Effector memory CD8-positive, alpha-beta T cell (primary cell): ENCODE results near the gene PAM16.
A peak's percentile ranks its signal among the peaks of the same experiment; 100 is the strongest.
"Not testable (repeated sequence)": the region's sequence is repeated elsewhere in the genome, so short reads cannot be mapped to it uniquely, and the experiment has no call there.

ENCODE experiments used
- ATAC-seq: fragments of 150-1000 bp; cut with Tn5 transposase; replicated peaks from 2 replicates; pipeline ENCODE4 v1.10.0; 2021; ENCODE audit warnings: mild to moderate bottlenecking, moderate library complexity
- DNase-seq, 3 experiments: peaks; one replicate each; pipeline ENCODE4 v3.0.0; 2021
- H3K27ac Mint-ChIP-seq, 2 donors: one replicate each; pipeline ENCODE4 v1.8.0; 2022; ENCODE audit warnings: mild to moderate bottlenecking in 2 of 2, mixed read lengths in 2 of 2, moderate library complexity in 2 of 2
- H3K27me3 Mint-ChIP-seq, 2 donors: one replicate each; pipeline ENCODE4 v1.8.0; 2022; ENCODE audit warnings: mixed read lengths in 2 of 2
- H3K36me3 Mint-ChIP-seq: one replicate; pipeline ENCODE4 v1.8.0; 2022; ENCODE audit warnings: mild to moderate bottlenecking, moderate library complexity, mixed read lengths; ENCODE audit not compliant: insufficient read depth
- H3K4me1 Mint-ChIP-seq, 2 donors: one replicate each; pipeline ENCODE4 v1.8.0; 2022; ENCODE audit warnings: low read depth in 2 of 2, mixed read lengths in 2 of 2
- H3K4me3 Mint-ChIP-seq, 2 donors: one replicate each; pipeline ENCODE4 v1.8.0; 2022; ENCODE audit warnings: mild to moderate bottlenecking in 2 of 2, mixed read lengths in 2 of 2, moderate library complexity in 2 of 2
- H3K9me3 Mint-ChIP-seq, 2 donors: one replicate each; pipeline ENCODE4 v1.8.0; 2022; ENCODE audit warnings: mixed read lengths in 2 of 2

The PAM16 gene

DNA sequence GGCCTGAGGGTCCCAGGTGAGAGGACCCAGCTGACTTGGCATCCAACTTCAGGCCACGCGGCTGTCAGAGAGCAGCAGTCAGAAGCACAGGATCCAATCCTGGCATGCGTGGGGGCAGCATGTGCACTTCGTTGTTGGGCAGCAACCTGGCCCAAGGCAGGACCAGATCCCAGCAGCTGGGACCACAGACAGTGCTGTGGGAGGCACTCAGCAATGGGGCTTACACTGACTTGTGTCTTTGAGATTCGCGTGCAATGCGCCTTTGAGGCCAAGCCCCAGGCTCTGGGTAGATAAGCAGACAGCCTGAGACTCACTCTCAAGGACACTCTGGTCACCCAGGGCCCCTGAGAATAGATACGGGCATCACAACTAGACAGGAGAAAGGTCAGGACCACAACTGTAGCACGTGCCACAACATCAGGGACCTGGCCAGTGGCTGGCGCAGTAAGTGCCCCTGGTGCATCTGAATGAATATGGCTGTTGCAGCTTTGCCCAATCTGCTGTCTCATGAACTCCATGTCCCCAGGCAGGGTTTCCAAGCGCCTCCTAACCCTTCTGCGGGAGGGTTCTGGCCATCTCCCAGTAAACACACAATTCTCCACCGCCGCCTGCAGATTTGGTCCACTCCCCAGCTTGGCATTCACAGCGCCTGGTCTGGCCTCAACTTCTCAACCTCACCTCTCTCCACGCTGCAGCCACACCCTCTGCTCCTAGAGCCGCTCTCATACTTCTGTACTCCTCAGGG is 3.2 kb downstream of the PAM16 start:
- H3K9me3 Mint-ChIP-seq: no peaks in the 10 kb centered on the region
- H3K36me3 Mint-ChIP-seq: peaks cover 29% of the 10 kb centered on the region
- H3K4me3 Mint-ChIP-seq: no peak overlapping the region
- no peaks in the 10 kb centered on the region for H3K27me3 Mint-ChIP-seq
- DNase-seq: no peak
- ATAC-seq: no peak
- H3K27ac Mint-ChIP-seq: peak overlapping the region in 1 of 2 donors; percentile 81
- peaks cover 15 to 18% of the 10 kb centered on the region in 2 donors for H3K4me1 Mint-ChIP-seq

DNA sequence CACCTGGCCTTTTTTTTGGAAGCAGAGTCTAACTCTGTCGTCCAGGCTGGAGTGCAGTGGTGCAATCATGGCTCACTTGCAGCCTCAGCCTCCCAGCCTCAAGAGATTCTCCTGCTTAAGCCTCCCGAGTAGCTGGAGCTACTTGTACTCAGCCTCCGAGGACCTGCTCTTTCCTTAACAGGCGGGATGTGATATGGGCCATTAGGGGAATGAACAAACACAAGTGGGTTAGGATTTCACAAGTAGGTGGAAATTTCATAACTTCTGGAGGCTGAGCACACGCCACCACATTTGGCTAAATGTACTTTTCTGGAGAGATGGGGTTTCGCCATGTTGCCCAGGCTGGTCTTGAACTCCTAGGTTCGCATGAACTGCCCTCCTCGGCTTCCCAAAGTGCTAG is 4.1 kb downstream of the PAM16 start:
- H3K36me3 Mint-ChIP-seq: peaks cover 25% of the 10 kb centered on the region
- DNase-seq: no peak
- peak overlapping the region; percentile 41 to 67 for H3K27ac Mint-ChIP-seq
- H3K4me1 Mint-ChIP-seq: peaks cover 15 to 18% of the 10 kb centered on the region in 2 donors
- H3K27me3 Mint-ChIP-seq: no peaks in the 10 kb centered on the region
- H3K9me3 Mint-ChIP-seq: no peaks in the 10 kb centered on the region
- H3K4me3 Mint-ChIP-seq: no peak overlapping the region
- ATAC-seq: no peak

DNA sequence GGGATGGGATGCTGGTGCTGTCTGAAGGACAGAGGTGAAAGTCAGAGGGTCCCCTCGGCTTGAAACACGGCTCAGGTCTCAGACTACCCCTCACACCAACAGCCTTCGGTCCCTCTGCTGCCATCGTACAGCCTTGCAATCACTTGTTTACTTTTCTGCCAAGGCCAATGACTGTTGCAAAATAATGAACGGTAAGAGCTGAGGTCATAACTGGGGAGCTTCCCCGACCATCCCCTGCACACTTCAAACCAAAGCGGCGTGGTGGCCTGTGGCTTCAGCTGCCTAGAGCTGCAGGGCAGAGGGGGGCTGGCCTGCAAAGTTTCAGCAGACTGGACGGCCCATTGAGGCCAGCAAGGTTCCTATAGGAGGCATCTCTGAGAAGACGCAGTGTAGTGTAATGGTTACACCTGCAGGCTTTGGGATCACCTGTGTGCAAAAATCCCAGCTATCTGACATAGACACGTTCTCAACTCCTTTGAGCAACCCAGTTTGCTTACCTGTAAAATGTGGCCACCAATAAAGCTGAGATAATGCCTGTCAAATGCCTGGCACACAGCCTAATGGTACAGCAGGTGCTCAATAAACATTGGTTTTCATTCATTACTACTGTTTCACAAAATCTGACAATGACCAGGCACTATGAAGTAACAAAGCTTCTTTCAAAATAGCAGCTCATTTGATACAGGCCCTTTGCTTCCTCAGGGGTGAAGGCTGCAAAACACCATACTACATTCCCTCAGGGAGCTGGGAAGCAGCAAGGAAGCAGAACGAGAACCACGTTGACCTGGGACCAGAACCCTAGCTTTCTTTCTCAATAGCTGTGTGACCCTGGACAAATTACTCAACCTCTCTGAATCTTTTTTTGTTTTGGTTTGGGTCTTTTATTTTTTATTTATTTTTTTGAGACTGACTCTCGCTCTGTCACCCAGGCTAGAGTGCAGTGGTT is 5.0 kb downstream of the PAM16 start:
- ATAC-seq (no peak), DNase-seq (no peak)
- no peaks in the 10 kb centered on the region for H3K27me3 Mint-ChIP-seq
- H3K4me1 Mint-ChIP-seq: peaks cover 14 to 18% of the 10 kb centered on the region in 2 donors
- peak overlapping the region; percentile 41 to 67 for H3K27ac Mint-ChIP-seq
- peaks cover 20% of the 10 kb centered on the region for H3K36me3 Mint-ChIP-seq
- H3K4me3 Mint-ChIP-seq: no peak overlapping the region
- H3K9me3 Mint-ChIP-seq: no peaks in the 10 kb centered on the region

DNA sequence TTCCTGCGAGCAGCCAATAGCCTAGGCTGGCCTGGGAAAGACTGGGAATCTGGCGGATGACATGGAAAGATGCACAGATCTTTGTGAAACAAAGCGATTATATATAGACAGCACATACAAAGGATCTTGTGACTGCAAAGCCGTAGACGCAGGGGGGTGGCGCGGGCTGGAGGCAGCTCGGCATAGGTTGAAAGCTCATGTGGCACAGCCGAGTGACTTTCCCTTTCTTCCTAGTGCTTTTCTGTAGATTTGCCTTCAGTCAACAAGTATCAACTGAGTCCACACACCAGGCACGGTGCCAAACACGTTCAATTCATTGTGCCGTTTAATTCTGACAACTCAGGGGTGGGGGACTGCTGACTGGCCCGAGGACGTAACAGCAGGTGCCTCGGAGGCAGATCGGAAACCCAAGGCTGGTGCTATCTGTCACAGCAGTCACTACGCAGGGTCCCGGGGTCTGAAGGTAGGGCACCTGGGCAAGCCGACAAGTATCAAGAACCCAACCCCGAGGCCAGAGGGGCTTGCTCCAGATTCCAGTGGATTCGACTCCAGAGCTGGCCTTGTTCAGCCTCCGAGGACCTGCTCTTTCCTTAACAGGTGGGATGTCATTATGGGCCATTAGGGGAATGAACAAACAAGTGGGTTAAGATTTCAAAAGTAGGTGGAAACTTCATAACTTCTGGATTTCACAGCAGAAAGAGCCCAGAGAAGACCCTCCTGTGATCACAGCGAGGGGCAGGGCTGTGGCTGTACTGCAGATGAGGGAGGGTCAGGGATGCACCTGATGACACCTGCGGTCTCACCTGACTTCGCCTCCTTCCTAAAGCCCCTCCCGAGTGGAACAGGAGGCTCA is 5.9 kb downstream of the PAM16 start:
- Mint-ChIP-seq H3K27me3 (no peaks in the 10 kb centered on the region), H3K4me1 (peaks cover 7 to 13% of the 10 kb centered on the region in 2 donors), H3K36me3 (peaks cover 11% of the 10 kb centered on the region), H3K9me3 (no peaks in the 10 kb centered on the region), H3K27ac (peak overlapping the region; percentile 8 to 68), H3K4me3 (no peak overlapping the region)
- ATAC-seq (no peak), DNase-seq (no peak)

DNA sequence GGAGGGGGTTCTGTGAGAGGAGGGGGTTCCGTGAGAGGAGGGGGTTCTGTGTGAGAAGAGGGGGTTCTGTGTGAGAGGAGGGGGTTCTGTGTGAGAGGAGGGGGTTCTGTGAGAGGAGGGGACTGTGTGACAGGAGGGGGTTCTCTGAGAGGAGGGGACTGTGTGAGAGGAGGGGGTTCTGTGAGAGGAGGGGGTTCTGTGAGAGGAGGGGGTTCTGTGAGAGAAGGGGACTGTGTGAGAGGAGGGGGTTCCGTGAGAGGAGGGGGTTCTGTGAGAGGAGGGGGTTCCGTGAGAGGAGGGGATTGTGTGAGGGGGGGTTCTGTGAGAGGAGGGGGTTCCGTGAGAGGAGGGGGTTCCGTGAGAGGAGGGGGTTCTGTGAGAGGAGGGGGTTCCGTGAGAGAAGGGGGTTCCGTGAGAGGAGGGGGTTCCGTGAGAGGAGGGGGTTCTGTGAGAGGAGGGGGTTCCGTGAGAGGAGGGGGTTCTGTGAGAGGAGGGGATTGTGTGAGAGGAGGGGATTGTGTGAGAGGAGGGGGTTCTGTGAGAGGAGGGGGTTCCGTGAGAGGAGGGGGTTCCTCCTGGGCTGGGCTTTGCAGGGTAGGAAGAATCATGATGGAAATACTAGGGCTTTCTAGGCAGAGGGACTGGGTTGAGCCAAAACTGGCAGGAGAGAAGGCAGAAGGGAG is 6.7 kb downstream of the PAM16 start:
- not testable (repeated sequence) for H3K9me3 Mint-ChIP-seq, ATAC-seq, DNase-seq, H3K4me3 Mint-ChIP-seq, H3K27me3 Mint-ChIP-seq
- H3K36me3 Mint-ChIP-seq: peaks cover 11% of the 10 kb centered on the region
- peak overlapping the region; percentile 79 to 87 for H3K27ac Mint-ChIP-seq
- peaks cover 7 to 13% of the 10 kb centered on the region in 2 donors for H3K4me1 Mint-ChIP-seq

DNA sequence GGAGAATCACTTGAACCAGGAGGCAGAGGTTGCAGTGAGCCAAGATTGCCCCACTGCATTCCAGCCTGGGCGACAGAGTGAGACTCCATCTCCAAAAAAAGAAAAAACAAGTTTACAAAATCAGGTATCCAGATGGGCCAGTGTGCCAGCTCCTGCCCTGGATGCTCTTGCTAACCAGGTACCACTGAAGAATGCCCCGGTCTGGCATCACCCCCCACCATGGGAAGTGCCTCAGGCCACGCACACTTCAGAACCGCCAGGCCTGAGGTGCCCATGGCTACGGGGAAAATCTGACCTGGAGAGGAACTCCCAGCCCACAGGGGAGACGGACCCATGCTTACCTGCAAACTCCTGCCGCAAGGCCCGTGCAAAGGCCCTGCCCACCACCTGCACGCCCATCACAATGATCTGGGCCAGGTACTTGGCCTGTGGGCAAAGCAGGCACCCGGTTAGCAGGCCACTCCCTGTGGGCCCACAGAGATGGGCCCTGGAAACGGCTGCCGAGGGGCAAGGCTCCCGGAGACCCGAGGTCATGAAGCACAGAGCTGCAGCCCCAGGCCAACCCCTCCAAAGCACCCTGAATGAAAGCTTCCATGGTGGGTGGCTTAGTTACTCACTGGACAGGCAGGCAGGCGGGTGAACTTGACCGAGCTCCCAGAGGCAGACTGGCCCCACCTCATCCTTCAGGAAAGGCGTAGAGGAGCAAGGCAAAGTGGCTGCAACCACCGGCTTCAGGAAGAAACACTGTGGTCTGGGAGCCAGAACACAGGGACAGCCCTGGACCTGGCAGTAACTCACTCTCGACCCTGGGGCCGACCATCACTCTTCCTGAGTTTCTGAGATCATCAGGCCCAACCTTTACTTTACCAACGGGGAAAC is 8.0 kb downstream of the PAM16 start:
- Mint-ChIP-seq H3K4me1 (peaks cover 4 to 8% of the 10 kb centered on the region in 2 donors), H3K36me3 (peaks cover 6% of the 10 kb centered on the region), H3K27me3 (no peaks in the 10 kb centered on the region), H3K9me3 (no peaks in the 10 kb centered on the region), H3K27ac (peak overlapping the region; percentile 79 to 87), H3K4me3 (no peak overlapping the region)
- DNase-seq (no peak), ATAC-seq (no peak)

DNA sequence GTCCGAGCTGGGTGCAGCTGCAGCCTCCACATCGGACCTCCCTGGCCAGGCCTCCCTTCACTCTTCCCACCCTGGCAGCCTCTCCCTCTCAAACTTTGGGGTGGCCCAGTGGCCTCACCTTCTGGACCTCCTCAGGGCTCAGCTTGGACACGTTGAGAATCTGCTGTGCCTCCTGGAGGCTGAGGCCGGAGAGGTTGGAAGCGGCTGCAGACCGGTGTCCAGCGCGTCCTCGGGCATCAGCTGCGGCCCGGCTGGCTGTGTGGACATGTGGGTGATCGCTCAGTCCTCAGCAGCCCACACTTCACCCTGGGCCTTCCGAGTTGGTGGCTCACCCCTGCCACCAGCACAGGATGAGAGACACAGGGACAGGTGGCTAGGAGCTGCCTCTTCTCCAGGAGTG is 9.9 kb downstream of the PAM16 start:
- no peak for ATAC-seq
- Mint-ChIP-seq H3K27me3 (no peaks in the 10 kb centered on the region), H3K36me3 (no peaks in the 10 kb centered on the region), H3K4me3 (no peak overlapping the region), H3K4me1 (peaks cover 4 to 8% of the 10 kb centered on the region in 2 donors), H3K9me3 (no peaks in the 10 kb centered on the region), H3K27ac (no peak overlapping the region)
- DNase-seq: no peak

DNA sequence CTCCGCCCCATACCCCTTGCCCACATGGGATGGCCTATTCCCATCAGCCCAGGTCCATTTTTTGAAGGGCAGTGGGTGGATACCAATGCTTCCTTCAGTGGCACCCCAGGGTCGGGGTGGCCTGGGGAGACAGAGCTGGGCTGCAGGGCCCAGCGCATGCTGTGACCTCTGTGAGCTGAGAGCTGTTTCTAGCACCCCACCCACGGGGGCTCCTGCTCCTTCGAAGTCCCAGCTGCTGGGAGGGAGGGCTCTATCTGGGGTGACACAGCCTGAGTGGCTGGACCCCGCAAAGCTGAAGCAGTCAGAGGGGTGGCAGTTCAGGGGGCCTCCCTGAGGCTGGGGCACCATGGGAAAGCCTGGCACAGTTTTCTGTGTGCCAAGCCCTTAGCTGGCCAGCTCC is 10.7 kb downstream of the PAM16 start:
- Mint-ChIP-seq H3K36me3 (no peaks in the 10 kb centered on the region), H3K9me3 (no peaks in the 10 kb centered on the region), H3K4me1 (peaks cover 3 to 4% of the 10 kb centered on the region in 2 donors), H3K27me3 (no peaks in the 10 kb centered on the region), H3K27ac (peak overlapping the region in 1 of 2 donors; percentile 15), H3K4me3 (no peak overlapping the region)
- DNase-seq: no peak
- ATAC-seq: no peak

DNA sequence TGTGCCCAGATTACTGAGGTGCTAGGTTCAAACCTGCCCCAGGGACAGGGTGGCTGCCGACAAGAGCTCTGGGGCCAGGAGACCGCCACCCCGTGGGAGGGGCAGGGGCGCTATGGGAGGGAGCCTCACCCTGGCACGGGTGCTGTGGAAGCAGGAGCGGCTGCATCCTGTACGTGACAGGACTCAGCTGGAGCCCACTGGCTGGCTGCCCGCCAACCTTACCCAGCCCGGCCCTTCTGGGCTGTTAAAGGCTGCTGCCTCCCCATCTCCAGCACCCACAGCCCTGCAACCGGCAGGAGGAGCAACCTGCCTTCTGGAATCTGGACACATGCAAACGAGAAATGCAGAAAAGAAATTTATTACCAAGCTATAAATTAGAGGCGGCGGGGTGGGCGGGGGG is 11.2 kb downstream of the PAM16 start:
- Mint-ChIP-seq H3K4me3 (no peak overlapping the region), H3K4me1 (peaks cover 2 to 3% of the 10 kb centered on the region in 2 donors), H3K27ac (peak overlapping the region in 1 of 2 donors; percentile 73), H3K27me3 (no peaks in the 10 kb centered on the region), H3K9me3 (no peaks in the 10 kb centered on the region), H3K36me3 (no peaks in the 10 kb centered on the region)
- DNase-seq (no peak), ATAC-seq (no peak)

DNA sequence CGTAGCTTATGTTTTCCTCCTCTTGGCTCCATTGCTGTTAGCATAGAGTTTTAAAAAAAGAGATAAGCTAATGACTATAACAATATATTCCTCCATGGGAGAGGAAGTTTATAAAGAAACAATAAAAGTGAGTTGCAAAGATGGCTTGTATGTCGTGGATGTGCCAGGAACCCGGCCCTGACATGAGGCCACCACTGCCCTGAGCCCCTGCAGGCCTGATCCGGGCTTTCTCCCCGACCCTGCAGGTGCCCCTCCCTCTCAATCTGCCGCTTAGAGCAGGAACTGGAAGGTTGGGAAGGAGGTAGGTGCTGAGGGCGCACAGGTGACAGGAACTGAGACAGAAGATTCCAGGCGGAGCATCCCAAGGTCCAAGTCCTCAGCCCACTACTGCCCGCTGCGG is 11.7 kb downstream of the PAM16 start:
- peaks cover 0 to 2% of the 10 kb centered on the region in 2 donors for H3K4me1 Mint-ChIP-seq
- peak overlapping the region in 1 of 2 donors; percentile 73 for H3K27ac Mint-ChIP-seq
- H3K9me3 Mint-ChIP-seq: no peaks in the 10 kb centered on the region
- ATAC-seq (no peak), DNase-seq (no peak)
- H3K4me3 Mint-ChIP-seq: no peak overlapping the region
- H3K36me3 Mint-ChIP-seq: no peaks in the 10 kb centered on the region
- no peaks in the 10 kb centered on the region for H3K27me3 Mint-ChIP-seq

DNA sequence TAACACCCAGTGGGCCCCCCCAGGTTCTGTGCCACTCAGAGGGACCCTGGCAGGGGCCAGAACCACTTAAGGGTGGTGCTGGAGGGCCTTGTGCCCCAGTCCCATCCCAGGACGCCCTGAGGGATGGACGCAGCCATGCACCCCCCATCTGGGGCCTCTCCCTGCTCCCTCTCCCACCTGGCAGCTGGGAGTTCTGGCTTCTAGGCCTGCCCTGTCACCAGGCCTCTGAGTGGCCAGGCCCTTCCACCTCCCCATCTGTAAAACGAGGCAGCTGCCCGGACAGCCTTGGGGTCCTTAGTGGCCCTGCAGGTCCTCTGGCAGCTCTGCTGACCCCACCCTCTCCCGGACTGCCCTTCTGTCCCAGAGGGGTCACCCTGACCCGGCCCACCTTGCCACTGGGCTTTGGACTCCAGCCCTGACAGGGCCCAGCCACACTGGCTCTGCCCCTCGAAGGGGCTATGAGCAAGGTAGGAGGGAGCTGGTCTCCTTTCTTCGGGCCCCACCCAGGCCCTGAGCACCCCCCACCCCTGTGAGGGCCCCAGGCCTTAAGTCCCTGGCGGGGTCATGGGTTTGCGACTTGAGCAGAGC is 12.3 kb downstream of the PAM16 start:
- Mint-ChIP-seq H3K9me3 (no peaks in the 10 kb centered on the region), H3K36me3 (no peaks in the 10 kb centered on the region), H3K27ac (no peak overlapping the region), H3K27me3 (no peaks in the 10 kb centered on the region), H3K4me1 (no peaks in the 10 kb centered on the region), H3K4me3 (no peak overlapping the region)
- no peak for DNase-seq
- no peak for ATAC-seq

DNA sequence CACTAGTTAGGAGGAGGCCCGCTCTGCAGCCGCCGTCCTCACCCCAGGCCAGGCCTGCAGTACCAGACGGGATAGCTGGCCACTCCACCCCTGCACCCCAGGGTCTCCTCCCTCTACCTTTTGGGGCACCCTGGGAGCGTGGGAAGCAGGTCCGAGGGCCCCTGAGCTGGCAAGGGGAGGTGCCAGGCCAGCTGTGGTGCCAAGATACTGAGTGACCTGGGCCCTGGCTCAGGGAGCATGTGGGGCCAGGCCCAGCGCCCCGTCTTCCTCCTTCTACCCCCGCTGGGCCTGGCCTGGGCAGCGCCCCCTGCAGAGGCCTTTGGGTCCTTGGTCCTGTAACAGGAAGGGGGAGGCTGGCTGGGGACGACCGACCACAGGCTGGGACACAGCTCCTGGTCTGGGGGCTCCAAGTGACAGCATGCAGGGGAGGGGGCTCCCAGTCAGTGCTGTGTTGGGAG is 13.0 kb downstream of the PAM16 start:
- no peak for ATAC-seq

More for the DNA sequence above, 13.0 kb downstream of the PAM16 start:
- DNase-seq: no peak
- peaks cover 1% of the 10 kb centered on the region for H3K36me3 Mint-ChIP-seq
- no peak overlapping the region for H3K4me3 Mint-ChIP-seq
- H3K27ac Mint-ChIP-seq: no peak overlapping the region
- no peaks in the 10 kb centered on the region for H3K4me1 Mint-ChIP-seq
- no peaks in the 10 kb centered on the region for H3K27me3 Mint-ChIP-seq
- H3K9me3 Mint-ChIP-seq: no peaks in the 10 kb centered on the region
